ENCODE results near the gene JMJD6. TPM values are rescaled to one million over a fixed set of nuclear protein-coding genes. Genes with fewer than 3 reads are reported as not detected.

JMJD6 gene
- 19.6 and 29.7 TPM in 2 replicates for total RNA-seq

DNA sequence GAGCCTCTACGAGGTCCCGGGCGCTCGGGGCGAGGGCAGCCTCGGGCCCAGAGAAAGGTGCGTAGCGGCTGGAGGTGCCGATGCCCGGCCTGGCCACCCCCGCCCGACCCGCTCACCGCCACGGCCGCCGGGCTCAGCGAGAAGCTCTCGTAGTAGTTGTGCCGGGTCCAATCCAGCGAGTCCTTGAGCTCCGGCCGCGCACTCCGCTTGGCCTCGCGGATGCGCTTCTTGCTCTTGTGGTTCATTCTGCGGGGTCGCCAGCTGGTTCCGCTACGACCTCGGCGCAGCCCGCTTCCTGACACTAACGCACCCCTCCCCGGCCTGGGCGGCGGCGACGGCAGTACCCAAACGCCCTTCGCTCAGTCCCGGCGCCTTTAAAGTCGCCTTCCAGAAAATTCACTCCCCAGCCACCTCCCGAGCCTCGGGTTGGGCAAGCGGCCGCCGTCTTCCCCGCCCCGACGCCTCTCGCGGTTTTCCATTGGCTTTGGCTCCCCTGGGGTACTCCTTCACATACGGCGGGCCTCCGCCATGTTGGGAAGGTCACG is at the start of gene JMJD6:
Gene JMJD6 (minus strand): TSS at position 376 of the 545 bp plus-strand sequence. CDS start 131 bp downstream, at position 245.

DNA sequence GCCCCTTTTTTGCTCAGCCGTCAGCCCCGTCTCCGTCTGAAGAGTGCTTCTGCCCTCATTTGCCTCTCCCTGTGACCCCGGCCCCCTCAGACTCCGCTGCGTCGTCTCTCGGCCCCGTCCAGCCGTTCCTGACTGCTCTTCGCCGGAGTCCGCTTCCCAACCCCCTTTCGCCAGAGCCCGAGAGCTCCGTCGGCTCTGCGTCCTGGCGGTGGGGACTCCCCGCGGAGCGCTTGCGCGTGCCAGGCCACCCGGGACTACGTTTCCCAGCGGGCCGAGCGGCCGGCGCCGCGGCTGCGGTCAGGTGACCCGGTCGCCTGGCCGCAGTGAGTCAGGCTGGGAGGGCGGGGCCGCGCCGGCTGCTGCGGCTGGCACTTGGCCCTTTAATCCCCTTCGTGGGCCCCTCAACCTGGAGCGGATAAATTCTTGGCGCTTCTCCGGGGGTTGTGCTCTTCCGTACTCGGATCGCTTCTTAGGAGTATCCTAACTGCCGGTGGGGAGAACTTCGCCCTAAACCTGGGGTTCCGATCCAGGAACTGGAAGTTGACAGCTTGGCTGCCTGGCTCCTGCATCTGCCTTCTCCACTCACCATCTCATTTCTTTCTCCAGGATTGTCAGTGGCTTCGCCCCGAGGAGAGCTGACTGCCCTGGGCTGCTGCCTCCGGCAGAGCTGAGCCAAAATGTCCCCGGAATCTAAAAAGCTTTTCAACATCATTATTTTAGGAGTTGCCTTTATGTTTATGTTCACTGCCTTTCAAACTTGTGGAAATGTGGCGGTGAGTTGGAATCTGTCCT is 11.5 kb upstream of the JMJD6 start, which contains the start of gene MFSD11:
Gene MFSD11 (plus strand): TSS at position 444 of the 792 bp plus-strand sequence. CDS start 234 bp downstream, at position 678.

DNA sequence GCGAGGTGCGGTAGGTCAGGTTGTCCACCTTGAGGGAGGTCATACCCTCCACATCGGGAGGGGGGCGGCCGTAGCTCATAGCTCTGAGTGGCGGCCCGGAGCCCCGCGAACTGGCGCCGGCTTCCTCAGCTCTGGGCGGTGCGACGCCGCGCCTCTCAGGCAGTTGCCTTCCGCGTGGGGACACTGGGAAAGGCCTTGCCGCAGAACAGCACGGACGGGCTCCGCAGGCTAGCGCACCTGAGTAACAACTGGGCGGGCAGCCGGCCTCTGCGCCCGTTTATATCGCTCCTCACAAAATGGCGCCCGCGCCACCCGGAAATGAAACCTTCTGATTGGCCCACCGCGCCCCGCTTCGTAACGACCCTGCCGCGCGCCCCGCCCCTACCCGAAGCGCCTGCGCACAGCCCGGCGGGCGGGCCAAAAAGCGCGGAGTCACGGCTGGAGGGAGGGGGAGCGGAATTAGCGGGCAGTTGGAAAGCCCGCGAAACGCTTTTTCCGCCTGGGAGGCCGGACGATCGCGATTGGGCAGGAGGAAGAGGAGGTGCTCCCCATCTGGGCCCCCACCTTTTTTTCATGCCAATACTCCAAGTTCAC is 10.8 kb upstream of the JMJD6 start, which contains the start of gene SRSF2:
Gene SRSF2 (minus strand): TSS at position 250 of the 594 bp plus-strand sequence. CDS start 171 bp downstream, at position 79.

DNA sequence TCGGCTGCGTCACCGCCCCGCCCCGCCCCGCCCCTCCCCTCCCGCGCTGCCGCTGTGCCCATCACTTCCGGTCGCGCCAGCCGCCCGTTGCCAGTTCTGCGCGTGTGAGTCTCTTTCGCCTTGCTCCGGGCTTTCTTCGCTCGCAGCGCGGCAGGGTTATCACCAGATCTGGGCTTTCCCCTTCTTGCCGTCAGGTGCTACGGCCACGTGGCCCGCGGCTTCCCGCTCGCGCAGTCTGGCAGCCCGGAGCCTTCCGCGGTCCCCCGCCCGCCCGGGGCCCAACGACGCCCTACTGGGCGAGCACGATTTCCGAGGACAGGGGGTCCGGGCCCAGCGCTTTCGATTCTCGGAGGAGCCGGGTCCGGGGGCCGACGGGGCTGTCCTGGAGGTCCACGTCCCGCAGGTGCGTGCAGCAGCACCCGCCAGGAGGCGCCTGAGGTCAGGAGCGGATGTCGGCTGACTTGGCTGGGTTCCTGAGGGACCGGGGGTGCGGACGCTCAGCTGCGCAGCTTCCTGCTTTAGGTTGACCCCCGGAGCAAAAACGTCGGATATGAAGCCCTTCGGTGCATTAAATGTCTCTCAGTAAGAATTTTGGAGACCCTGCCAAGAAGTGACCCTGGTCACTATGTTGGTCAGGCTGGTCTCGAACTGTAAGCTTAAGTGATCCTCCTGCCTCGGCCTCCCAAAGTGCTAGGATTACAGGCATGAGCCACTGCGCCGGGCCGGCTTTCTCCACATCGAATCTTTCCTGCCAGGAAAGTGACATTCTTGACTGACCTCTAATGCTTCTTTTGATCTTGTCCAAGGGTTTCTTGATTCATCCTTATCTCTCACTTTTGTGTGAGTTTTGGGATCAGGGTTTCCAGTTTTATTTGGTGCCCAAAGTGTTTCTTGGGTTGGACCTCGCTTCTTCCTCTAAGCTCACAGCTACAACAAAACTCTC is 641 bp upstream of the JMJD6 start, which contains the start of gene METTL23:
Gene METTL23 (plus strand): TSS at position 64 of the 943 bp plus-strand sequence. CDS start 2,872 bp downstream, outside the sequence.

DNA sequence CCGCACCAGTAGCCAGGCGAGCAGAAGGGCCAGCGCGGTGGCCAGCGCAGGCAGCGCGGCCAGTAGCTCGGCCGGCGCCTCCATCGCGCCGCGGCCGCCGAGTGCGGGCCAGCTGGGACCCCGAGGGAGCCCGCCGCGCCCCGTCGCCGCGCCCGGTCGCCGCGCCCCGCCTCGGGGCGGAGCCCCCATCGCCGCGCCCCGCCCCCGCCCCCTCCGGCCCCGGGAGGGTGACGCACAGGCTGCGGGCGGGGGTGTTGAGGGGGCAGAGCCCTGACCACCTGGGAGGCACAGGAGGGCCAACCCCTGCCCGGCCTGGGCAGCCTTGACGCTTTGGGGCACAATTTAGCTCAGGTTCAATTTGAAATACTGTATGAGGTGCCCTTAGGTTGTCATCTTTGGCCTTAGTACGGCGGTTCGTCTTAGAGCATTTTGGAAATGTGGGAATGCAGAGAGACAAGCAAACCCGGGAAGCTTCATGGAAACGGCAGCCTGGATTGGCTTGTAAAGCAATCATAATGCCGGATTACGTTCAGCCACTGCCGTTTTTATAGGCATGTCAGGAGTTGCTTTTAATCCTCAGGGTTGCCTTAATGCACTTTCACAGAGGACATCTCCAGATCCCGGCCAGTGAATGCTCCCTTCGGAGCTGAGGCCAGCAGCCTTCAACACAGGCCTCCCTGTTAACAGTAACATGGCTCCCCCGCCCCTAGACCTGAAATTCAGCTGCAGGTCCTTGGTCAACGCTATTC is 15.4 kb downstream of the JMJD6 start, which contains the start of gene MXRA7:
Gene MXRA7 (minus strand): TSS at position 103 of the 749 bp plus-strand sequence. CDS start 19 bp downstream, at position 84.

Other genes starting within 250 kb of the JMJD6 start
- 9.1 and 22.9 TPM in 2 replicates for gene RHBDF2, start 225.2 kb downstream of the JMJD6 start, total RNA-seq
- gene CYGB, start 188.9 kb downstream of the JMJD6 start, total RNA-seq = 0.45 and 5.0 TPM in 2 replicates
- 0.85 TPM in 1 of 2 replicates, not detected in the other for gene PRCD, start 186.6 kb downstream of the JMJD6 start, total RNA-seq
- gene ST6GALNAC2, start 140.7 kb downstream of the JMJD6 start, total RNA-seq = 0.66 TPM in 1 of 2 replicates, not detected in the other
- 0.27 TPM in 1 of 2 replicates, not detected in the other for gene ST6GALNAC1, start 82.8 kb downstream of the JMJD6 start, total RNA-seq
- 78.5 and 200 TPM in 2 replicates for gene MXRA7, start 15.6 kb downstream of the JMJD6 start, total RNA-seq
- 13.6 and 14.8 TPM in 2 replicates for gene METTL23, start 233 bp upstream of the JMJD6 start, total RNA-seq
- gene SRSF2, start 10.7 kb upstream of the JMJD6 start, total RNA-seq = 185 and 239 TPM in 2 replicates
- 19.0 and 22.8 TPM in 2 replicates for gene MFSD11, start 11.5 kb upstream of the JMJD6 start, total RNA-seq
- 0.81 and 1.4 TPM in 2 replicates for gene MGAT5B, start 141.8 kb upstream of the JMJD6 start, total RNA-seq

Data from endothelial cell of coronary artery (primary cell).